ENCODE data around the gene KCNG1. TPM values are rescaled to one million over a fixed set of nuclear protein-coding genes. Genes with fewer than 3 reads are reported as not detected.

Gene KCNG1
- polyA plus RNA-seq, 1 donor from 2014 or later, result 1.7 TPM

GRCh38 chr20:51050531-51051075 lies 27.7 kb upstream of the KCNG1 start:
- TF ChIP-seq RAD21 (conservative IDR thresholded peaks at IDR 0.05) (no peak), EP300 (conservative IDR thresholded peaks at IDR 0.05; ENCODE audit: poor library complexity, severe bottlenecking) (no peak), SMC3 (conservative IDR thresholded peaks at IDR 0.05; ENCODE audit: poor library complexity) (no peak), EZH2 (IDR thresholded peaks at IDR 0.05; ENCODE audit: borderline replicate concordance, insufficient read depth, low read length, poor library complexity, severe bottlenecking) (no peak), POLR2AphosphoS5 (IDR thresholded peaks at IDR 0.05) (no peak), TAF1 (IDR thresholded peaks at IDR 0.05; ENCODE audit: low read depth) (no peak), MXI1 (conservative IDR thresholded peaks at IDR 0.05; ENCODE audit: poor library complexity, severe bottlenecking) (no peak)
- TF ChIP-seq, protein P1, sequence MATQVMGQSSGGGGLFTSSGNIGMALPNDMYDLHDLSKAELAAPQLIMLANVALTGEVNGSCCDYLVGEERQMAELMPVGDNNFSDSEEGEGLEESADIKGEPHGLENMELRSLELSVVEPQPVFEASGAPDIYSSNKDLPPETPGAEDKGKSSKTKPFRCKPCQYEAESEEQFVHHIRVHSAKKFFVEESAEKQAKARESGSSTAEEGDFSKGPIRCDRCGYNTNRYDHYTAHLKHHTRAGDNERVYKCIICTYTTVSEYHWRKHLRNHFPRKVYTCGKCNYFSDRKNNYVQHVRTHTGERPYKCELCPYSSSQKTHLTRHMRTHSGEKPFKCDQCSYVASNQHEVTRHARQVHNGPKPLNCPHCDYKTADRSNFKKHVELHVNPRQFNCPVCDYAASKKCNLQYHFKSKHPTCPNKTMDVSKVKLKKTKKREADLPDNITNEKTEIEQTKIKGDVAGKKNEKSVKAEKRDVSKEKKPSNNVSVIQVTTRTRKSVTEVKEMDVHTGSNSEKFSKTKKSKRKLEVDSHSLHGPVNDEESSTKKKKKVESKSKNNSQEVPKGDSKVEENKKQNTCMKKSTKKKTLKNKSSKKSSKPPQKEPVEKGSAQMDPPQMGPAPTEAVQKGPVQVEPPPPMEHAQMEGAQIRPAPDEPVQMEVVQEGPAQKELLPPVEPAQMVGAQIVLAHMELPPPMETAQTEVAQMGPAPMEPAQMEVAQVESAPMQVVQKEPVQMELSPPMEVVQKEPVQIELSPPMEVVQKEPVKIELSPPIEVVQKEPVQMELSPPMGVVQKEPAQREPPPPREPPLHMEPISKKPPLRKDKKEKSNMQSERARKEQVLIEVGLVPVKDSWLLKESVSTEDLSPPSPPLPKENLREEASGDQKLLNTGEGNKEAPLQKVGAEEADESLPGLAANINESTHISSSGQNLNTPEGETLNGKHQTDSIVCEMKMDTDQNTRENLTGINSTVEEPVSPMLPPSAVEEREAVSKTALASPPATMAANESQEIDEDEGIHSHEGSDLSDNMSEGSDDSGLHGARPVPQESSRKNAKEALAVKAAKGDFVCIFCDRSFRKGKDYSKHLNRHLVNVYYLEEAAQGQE (IDR thresholded peaks at IDR 0.05; ENCODE audit: borderline replicate concordance), result no peak
- TF ChIP-seq, protein P2, sequence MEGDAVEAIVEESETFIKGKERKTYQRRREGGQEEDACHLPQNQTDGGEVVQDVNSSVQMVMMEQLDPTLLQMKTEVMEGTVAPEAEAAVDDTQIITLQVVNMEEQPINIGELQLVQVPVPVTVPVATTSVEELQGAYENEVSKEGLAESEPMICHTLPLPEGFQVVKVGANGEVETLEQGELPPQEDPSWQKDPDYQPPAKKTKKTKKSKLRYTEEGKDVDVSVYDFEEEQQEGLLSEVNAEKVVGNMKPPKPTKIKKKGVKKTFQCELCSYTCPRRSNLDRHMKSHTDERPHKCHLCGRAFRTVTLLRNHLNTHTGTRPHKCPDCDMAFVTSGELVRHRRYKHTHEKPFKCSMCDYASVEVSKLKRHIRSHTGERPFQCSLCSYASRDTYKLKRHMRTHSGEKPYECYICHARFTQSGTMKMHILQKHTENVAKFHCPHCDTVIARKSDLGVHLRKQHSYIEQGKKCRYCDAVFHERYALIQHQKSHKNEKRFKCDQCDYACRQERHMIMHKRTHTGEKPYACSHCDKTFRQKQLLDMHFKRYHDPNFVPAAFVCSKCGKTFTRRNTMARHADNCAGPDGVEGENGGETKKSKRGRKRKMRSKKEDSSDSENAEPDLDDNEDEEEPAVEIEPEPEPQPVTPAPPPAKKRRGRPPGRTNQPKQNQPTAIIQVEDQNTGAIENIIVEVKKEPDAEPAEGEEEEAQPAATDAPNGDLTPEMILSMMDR (IDR thresholded peaks at IDR 0.05; ENCODE audit: poor library complexity, severe bottlenecking), result no peak
- Histone ChIP-seq H2AFZ (ENCODE audit: low read depth, low read length) (no peak overlapping the region), H3K4me2 (ENCODE audit: low read length) (no peak overlapping the region), H3K36me3 (ENCODE audit: insufficient read depth, low read length) (no peaks in the 10 kb centered on the region), H3K9me3 (ENCODE audit: low read length) (no peaks in the 10 kb centered on the region), H3K27ac (ENCODE audit: low read length) (no peak overlapping the region), H3K9ac (ENCODE audit: low read length) (no peak overlapping the region), H4K20me1 (ENCODE audit: insufficient read depth) (no peaks in the 10 kb centered on the region), H3K9me2 (ENCODE audit: insufficient read depth, low read length) (no peaks in the 10 kb centered on the region), H3K27me3 (ENCODE audit: insufficient read depth, low read depth, low read length) (no peaks in the 10 kb centered on the region), H3F3A (ENCODE audit: insufficient read depth, low read length, poor library complexity, severe bottlenecking) (no peaks in the 10 kb centered on the region), H3K79me2 (replicated peaks; ENCODE audit: insufficient read depth, low read length) (no peaks in the 10 kb centered on the region), H3K4me3 (ENCODE audit: low read length) (no peak overlapping the region)

DNA sequence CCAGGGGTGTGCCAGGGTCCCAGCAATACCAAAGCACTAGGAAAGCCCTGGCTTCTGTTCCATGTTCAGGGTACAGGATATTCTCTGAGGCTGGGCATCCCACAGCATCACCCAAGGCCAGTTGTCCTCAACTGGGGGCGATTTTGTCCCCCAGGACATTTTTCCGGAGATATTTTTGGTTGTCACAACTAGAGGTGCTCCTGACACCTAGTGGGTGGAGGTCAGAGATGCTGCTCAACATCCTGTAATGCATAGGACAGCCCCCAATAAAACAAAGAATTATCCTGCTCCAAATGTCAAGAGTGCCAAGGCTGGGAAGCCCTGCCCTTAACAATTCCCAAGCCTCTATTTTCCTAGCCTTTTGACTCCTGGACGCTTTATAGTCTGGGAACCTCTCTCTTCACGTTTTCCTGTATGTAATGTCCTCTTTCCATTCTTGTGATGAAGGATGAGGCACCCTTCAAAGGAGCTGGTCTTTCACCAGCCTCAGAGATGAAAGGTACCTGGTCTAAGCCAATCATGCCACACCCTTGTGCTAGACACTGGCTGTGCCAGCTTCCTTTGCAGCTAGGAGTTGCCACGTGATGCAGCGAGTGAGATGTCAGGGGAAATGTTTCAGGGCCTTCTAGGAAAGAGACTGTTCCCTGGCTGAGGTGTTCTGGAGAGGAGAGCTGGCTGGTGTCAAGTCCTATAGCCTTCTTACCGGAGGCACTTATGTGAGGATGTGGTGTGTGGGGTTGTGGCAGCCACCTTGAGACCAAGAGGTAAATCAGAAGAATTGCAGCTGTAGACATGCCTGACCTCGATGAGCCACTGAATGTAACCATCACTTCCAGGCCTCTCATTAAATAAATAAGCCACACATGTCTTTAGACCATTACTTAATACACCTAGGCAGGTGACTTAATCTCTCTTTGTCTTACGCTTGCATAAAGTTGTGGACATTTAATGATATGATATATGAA lies 23.4 kb upstream of the KCNG1 start:
- Histone ChIP-seq H3K4me2 (ENCODE audit: low read length) (no peak overlapping the region), H3K9me2 (ENCODE audit: insufficient read depth, low read length) (no peaks in the 10 kb centered on the region), H2AFZ (ENCODE audit: low read depth, low read length) (no peak overlapping the region), H3K27me3 (ENCODE audit: insufficient read depth, low read depth, low read length) (no peaks in the 10 kb centered on the region), H3K4me3 (ENCODE audit: low read length) (no peak overlapping the region), H4K20me1 (ENCODE audit: insufficient read depth) (no peaks in the 10 kb centered on the region), H3K27ac (ENCODE audit: low read length) (no peak overlapping the region), H3F3A (ENCODE audit: insufficient read depth, low read length, poor library complexity, severe bottlenecking) (no peaks in the 10 kb centered on the region), H3K9ac (ENCODE audit: low read length) (no peak overlapping the region), H3K79me2 (replicated peaks; ENCODE audit: insufficient read depth, low read length) (no peaks in the 10 kb centered on the region), H3K36me3 (ENCODE audit: insufficient read depth, low read length) (no peaks in the 10 kb centered on the region), H3K9me3 (ENCODE audit: low read length) (no peaks in the 10 kb centered on the region)
- TF ChIP-seq TAF1 (IDR thresholded peaks at IDR 0.05; ENCODE audit: low read depth) (no peak), EZH2 (IDR thresholded peaks at IDR 0.05; ENCODE audit: borderline replicate concordance, insufficient read depth, low read length, poor library complexity, severe bottlenecking) (no peak), RAD21 (conservative IDR thresholded peaks at IDR 0.05) (no peak), MXI1 (conservative IDR thresholded peaks at IDR 0.05; ENCODE audit: poor library complexity, severe bottlenecking) (no peak), POLR2AphosphoS5 (IDR thresholded peaks at IDR 0.05) (no peak), SMC3 (conservative IDR thresholded peaks at IDR 0.05; ENCODE audit: poor library complexity) (no peak), EP300 (conservative IDR thresholded peaks at IDR 0.05; ENCODE audit: poor library complexity, severe bottlenecking) (no peak)
- TF ChIP-seq, protein P2 (IDR thresholded peaks at IDR 0.05; ENCODE audit: poor library complexity, severe bottlenecking), result no peak
- TF ChIP-seq, protein P1 (IDR thresholded peaks at IDR 0.05; ENCODE audit: borderline replicate concordance), result no peak

All from neural cell (in vitro differentiated cells).